GM21526 (cell line): ENCODE results near the gene HSPBP1.

Experiments used
- ATAC-seq: cut with Tn5 transposase; IDR thresholded peaks from one replicate; pipeline ENCODE4 v1.9.1; 2021; ENCODE audit warnings: moderate library complexity; ENCODE audit not compliant: unreplicated experiment, low FRiP score

HSPBP1 gene

GRCh38 chr19:55276720-55277430, 3.0 kb downstream of the HSPBP1 start:
- no peak for ATAC-seq

GRCh38 chr19:55275851-55276719, 3.8 kb downstream of the HSPBP1 start:
- no peak for ATAC-seq

GRCh38 chr19:55273978-55274707, 5.8 kb downstream of the HSPBP1 start:
- ATAC-seq, result no peak

GRCh38 chr19:55272142-55272541, 7.8 kb downstream of the HSPBP1 start:
- ATAC-seq, result no peak

- ATAC-seq, result no peak
Observed at GRCh38 chr19:55270172-55270942, 9.6 kb downstream of the HSPBP1 start.

- no peak for ATAC-seq
Observed at GRCh38 chr19:55269299-55269698, 10.6 kb downstream of the HSPBP1 start.

GRCh38 chr19:55266840-55267239, 13.1 kb downstream of the HSPBP1 start:
- ATAC-seq, result no peak

GRCh38 chr19:55266404-55266803, 13.5 kb downstream of the HSPBP1 start:
- no peak for ATAC-seq

- ATAC-seq, result no peak
Observed at GRCh38 chr19:55265723-55266386, 14.1 kb downstream of the HSPBP1 start.

GRCh38 chr19:55265173-55265572, 14.7 kb downstream of the HSPBP1 start:
- no peak for ATAC-seq

- ATAC-seq, result no peak
Observed at GRCh38 chr19:55264531-55264930, 15.4 kb downstream of the HSPBP1 start.

GRCh38 chr19:55262359-55262758, 17.6 kb downstream of the HSPBP1 start:
- no peak for ATAC-seq

GRCh38 chr19:55261671-55262126, 18.2 kb downstream of the HSPBP1 start:
- no peak for ATAC-seq

- no peak for ATAC-seq
Observed at GRCh38 chr19:55259540-55260210, 20.2 kb downstream of the HSPBP1 start.

- peak; percentile 56 for ATAC-seq
Observed at GRCh38 chr19:55258828-55259539, 20.9 kb downstream of the HSPBP1 start, which contains the start of gene PPP6R1. Gene PPP6R1, minus strand, starts transcription at chr19:55259017. Its CDS starts 11,914 bp downstream, at chr19:55247103.

GRCh38 chr19:55258476-55258827, 21.5 kb downstream of the HSPBP1 start:
- ATAC-seq, result no peak

GRCh38 chr19:55257461-55258420, 22.2 kb downstream of the HSPBP1 start:
- no peak for ATAC-seq
